GM18519 (cell line): ENCODE data around the gene TSC22D1.
"Not testable (repeated sequence)": the region's sequence is repeated elsewhere in the genome, so short reads cannot be mapped to it uniquely, and the experiment has no call there.

Experiments
- ATAC-seq: cut with Tn5 transposase; IDR thresholded peaks from one replicate; pipeline ENCODE4 v1.9.1; 2021; ENCODE audit warnings: mild to moderate bottlenecking, moderate library complexity; ENCODE audit not compliant: unreplicated experiment, low FRiP score

Gene TSC22D1

GRCh38 chr13:44573790-44574465 is 2.2 kb downstream of the TSC22D1 start:
- no peak for ATAC-seq

- no peak for ATAC-seq
These were observed 3.1 kb downstream of the TSC22D1 start for GRCh38 chr13:44573071-44573470.

- ATAC-seq: no peak
These were observed 9.5 kb downstream of the TSC22D1 start for GRCh38 chr13:44566601-44567000.

GRCh38 chr13:44565881-44566280 is 10.2 kb downstream of the TSC22D1 start:
- ATAC-seq: no peak

GRCh38 chr13:44564936-44565335 is 11.2 kb downstream of the TSC22D1 start:
- ATAC-seq: no peak

GRCh38 chr13:44562853-44563252 is 13.3 kb downstream of the TSC22D1 start:
- not testable (repeated sequence) for ATAC-seq

GRCh38 chr13:44561351-44561750 is 14.8 kb downstream of the TSC22D1 start:
- ATAC-seq: no peak

- no peak for ATAC-seq
These were observed 18.1 kb downstream of the TSC22D1 start for GRCh38 chr13:44557986-44558385.

- ATAC-seq: no peak
These were observed 20.9 kb downstream of the TSC22D1 start for GRCh38 chr13:44555207-44555606.

- ATAC-seq: no peak
These were observed 26.7 kb downstream of the TSC22D1 start for GRCh38 chr13:44549476-44549875.

GRCh38 chr13:44546164-44546563 is 30.0 kb downstream of the TSC22D1 start:
- no peak for ATAC-seq

- no peak for ATAC-seq
These were observed 32.8 kb downstream of the TSC22D1 start for GRCh38 chr13:44543369-44543768.

- no peak for ATAC-seq
These were observed 33.8 kb downstream of the TSC22D1 start for GRCh38 chr13:44542361-44542760.

- ATAC-seq: no peak
These were observed 34.5 kb downstream of the TSC22D1 start for GRCh38 chr13:44541601-44542000.

GRCh38 chr13:44540761-44541434 is 35.2 kb downstream of the TSC22D1 start:
- no peak for ATAC-seq

GRCh38 chr13:44537248-44537647 is 38.9 kb downstream of the TSC22D1 start:
- no peak for ATAC-seq

- ATAC-seq: no peak
These were observed 52.7 kb downstream of the TSC22D1 start for GRCh38 chr13:44523146-44524015.

GRCh38 chr13:44519642-44520041 is 56.5 kb downstream of the TSC22D1 start:
- ATAC-seq: no peak

GRCh38 chr13:44516771-44517170 is 59.4 kb downstream of the TSC22D1 start:
- no peak for ATAC-seq

GRCh38 chr13:44514278-44514677 is 61.9 kb downstream of the TSC22D1 start:
- no peak for ATAC-seq

- not testable (repeated sequence) for ATAC-seq
These were observed 66.3 kb downstream of the TSC22D1 start for GRCh38 chr13:44509853-44510252.
